ENCODE results near the gene KAZN.

KAZN gene

GRCh38 chr1:15088281-15088971 is 489.9 kb downstream of the KAZN start:
- no peak for DNase-seq (ENCODE audit: low read depth in 2 of 2)

- no peak for DNase-seq (ENCODE audit: low read depth in 2 of 2)
Measured at GRCh38 chr1:15089258-15089992, 490.9 kb downstream of the KAZN start.

- DNase-seq (ENCODE audit: low read depth in 2 of 2), result no peak
Measured at GRCh38 chr1:15090373-15090772, 491.9 kb downstream of the KAZN start.

GRCh38 chr1:15094056-15094455 is 495.6 kb downstream of the KAZN start:
- no peak for DNase-seq (ENCODE audit: low read depth in 2 of 2)

GRCh38 chr1:15094719-15095495 is 496.4 kb downstream of the KAZN start:
- DNase-seq (ENCODE audit: low read depth in 2 of 2), result no peak

GRCh38 chr1:15095496-15095875 is 497.0 kb downstream of the KAZN start:
- DNase-seq (ENCODE audit: low read depth in 2 of 2), result no peak

- DNase-seq (ENCODE audit: low read depth in 2 of 2), result no peak
Measured at GRCh38 chr1:15096293-15096692, 497.8 kb downstream of the KAZN start.

GRCh38 chr1:15098176-15099125 is 500.0 kb downstream of the KAZN start:
- no peak for DNase-seq (ENCODE audit: low read depth in 2 of 2)

GRCh38 chr1:15099441-15100120 is 501.1 kb downstream of the KAZN start:
- no peak for DNase-seq (ENCODE audit: low read depth in 2 of 2)

- DNase-seq (ENCODE audit: low read depth in 2 of 2), result peak in 1 of 2 donors; percentile 14
Measured at GRCh38 chr1:15100121-15100879, 501.8 kb downstream of the KAZN start.

- no peak for DNase-seq (ENCODE audit: low read depth in 2 of 2)
Measured at GRCh38 chr1:15100880-15101760, 502.6 kb downstream of the KAZN start.

- no peak for DNase-seq (ENCODE audit: low read depth in 2 of 2)
Measured at GRCh38 chr1:15101801-15102200, 503.3 kb downstream of the KAZN start.

GRCh38 chr1:15102646-15103045 is 504.2 kb downstream of the KAZN start:
- DNase-seq (ENCODE audit: low read depth in 2 of 2), result no peak

- no peak for DNase-seq (ENCODE audit: low read depth in 2 of 2)
Measured at GRCh38 chr1:15103211-15103610, 504.7 kb downstream of the KAZN start.

- DNase-seq (ENCODE audit: low read depth in 2 of 2), result no peak
Measured at GRCh38 chr1:15103906-15104305, 505.4 kb downstream of the KAZN start.

GRCh38 chr1:15104768-15105167 is 506.3 kb downstream of the KAZN start:
- no peak for DNase-seq (ENCODE audit: low read depth in 2 of 2)

GRCh38 chr1:15106608-15107007 is 508.1 kb downstream of the KAZN start:
- no peak for DNase-seq (ENCODE audit: low read depth in 2 of 2)

- DNase-seq (ENCODE audit: low read depth in 2 of 2), result no peak
Measured at GRCh38 chr1:15107058-15107687, 508.7 kb downstream of the KAZN start.

GRCh38 chr1:15107911-15108310 is 509.4 kb downstream of the KAZN start:
- no peak for DNase-seq (ENCODE audit: low read depth in 2 of 2)
